OCI-LY3 (cell line): ENCODE data around the gene CARS2.
"Not testable (repeated sequence)": the region's sequence is repeated elsewhere in the genome, so short reads cannot be mapped to it uniquely, and the experiment has no call there.

Experiments used
- EZH2phosphoT487 ChIP-seq: fragments of 200-600 bp; shearing (Covaris generic); IDR thresholded peaks from 2 replicates; pipeline ENCODE4 v1.6.1; 2018; ENCODE audit warnings: antibody characterized with exemption, mixed run types, low read depth
- TF ChIP-seq, protein P1 (sequence below): fragments of 200-600, 300-600 bp; sonication (generic); IDR thresholded peaks from 2 replicates; pipeline ENCODE4 v1.5.1; 2014; ENCODE audit warnings: antibody characterized with exemption, low read length, low read depth

DNA sequence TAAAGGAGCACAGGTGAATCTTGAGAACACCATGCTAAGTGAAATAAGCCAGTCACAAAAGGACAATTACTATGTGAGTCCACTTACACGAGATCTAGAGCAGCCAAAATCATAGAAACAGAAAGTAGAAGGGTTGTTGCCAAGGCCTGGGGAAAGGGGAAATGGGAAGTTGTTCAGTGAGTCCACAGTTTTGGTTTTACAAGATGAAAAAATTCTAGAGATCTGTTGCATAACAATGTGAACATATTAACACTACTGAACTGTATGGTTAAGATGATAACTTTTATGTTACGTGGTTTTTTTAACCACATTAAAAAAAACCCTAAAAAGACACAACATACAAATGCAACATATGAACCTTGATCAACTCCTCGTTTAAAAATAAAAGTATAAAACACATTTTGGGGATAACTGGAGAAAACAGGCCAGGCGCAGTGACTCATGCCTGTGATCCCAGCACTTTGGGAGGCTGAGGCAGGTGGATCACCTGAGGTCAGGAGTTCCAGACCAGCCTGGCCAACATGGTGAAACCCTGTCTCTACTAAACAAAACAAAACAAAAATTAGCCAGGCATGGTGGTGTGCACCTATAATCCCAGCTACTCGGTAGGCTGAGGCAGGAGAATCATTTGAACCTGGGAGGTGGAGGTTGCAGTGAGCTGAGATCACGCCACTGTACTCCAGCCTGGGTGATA, 47.6 kb downstream of the CARS2 start:
- TF ChIP-seq, protein P1, sequence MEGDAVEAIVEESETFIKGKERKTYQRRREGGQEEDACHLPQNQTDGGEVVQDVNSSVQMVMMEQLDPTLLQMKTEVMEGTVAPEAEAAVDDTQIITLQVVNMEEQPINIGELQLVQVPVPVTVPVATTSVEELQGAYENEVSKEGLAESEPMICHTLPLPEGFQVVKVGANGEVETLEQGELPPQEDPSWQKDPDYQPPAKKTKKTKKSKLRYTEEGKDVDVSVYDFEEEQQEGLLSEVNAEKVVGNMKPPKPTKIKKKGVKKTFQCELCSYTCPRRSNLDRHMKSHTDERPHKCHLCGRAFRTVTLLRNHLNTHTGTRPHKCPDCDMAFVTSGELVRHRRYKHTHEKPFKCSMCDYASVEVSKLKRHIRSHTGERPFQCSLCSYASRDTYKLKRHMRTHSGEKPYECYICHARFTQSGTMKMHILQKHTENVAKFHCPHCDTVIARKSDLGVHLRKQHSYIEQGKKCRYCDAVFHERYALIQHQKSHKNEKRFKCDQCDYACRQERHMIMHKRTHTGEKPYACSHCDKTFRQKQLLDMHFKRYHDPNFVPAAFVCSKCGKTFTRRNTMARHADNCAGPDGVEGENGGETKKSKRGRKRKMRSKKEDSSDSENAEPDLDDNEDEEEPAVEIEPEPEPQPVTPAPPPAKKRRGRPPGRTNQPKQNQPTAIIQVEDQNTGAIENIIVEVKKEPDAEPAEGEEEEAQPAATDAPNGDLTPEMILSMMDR = not testable (repeated sequence)
- TF ChIP-seq EZH2phosphoT487 = not testable (repeated sequence)
